Embryonic facial prominence (tissue), 1 donor: ENCODE measurements around the gene RNF8.
"Not testable (repeated sequence)": the region's sequence is repeated elsewhere in the genome, so short reads cannot be mapped to it uniquely, and the experiment has no call there.

Experiments
- DNase-seq: peaks from one replicate; pipeline ENCODE4 v3.0.0-alpha.2; 2016; ENCODE audit errors: extremely low spot score

Gene RNF8

GRCh38 chr6:37399131-37399530 is 45.3 kb downstream of the RNF8 start:
- no peak for DNase-seq

- DNase-seq, result no peak
Observed at GRCh38 chr6:37399795-37400490, 46.2 kb downstream of the RNF8 start.

GRCh38 chr6:37401658-37402057 is 47.9 kb downstream of the RNF8 start:
- not testable (repeated sequence) for DNase-seq

- no peak for DNase-seq
Observed at GRCh38 chr6:37406726-37407341, 53.1 kb downstream of the RNF8 start.

GRCh38 chr6:37407948-37408347 is 54.2 kb downstream of the RNF8 start:
- no peak for DNase-seq

- DNase-seq, result no peak
Observed at GRCh38 chr6:37409501-37409900, 55.7 kb downstream of the RNF8 start.

GRCh38 chr6:37417393-37417792 is 63.6 kb downstream of the RNF8 start:
- no peak for DNase-seq

- DNase-seq, result no peak
Observed at GRCh38 chr6:37418722-37419121, 64.9 kb downstream of the RNF8 start.

- DNase-seq, result no peak
Observed at GRCh38 chr6:37426058-37426944, 72.5 kb downstream of the RNF8 start.

GRCh38 chr6:37426945-37427510 is 73.2 kb downstream of the RNF8 start:
- no peak for DNase-seq

GRCh38 chr6:37429352-37429750 is 75.6 kb downstream of the RNF8 start:
- DNase-seq, result no peak

- no peak for DNase-seq
Observed at GRCh38 chr6:37432590-37432915, 78.8 kb downstream of the RNF8 start.

- DNase-seq, result peak; percentile 78
Observed at GRCh38 chr6:37432916-37433656, 79.3 kb downstream of the RNF8 start, which contains the start of gene CMTR1. Gene CMTR1, plus strand, starts transcription at chr6:37433221. Its CDS starts 2,409 bp downstream, at chr6:37435630.

- DNase-seq, result no peak
Observed at GRCh38 chr6:37433657-37434271, 80.0 kb downstream of the RNF8 start.

- no peak for DNase-seq
Observed at GRCh38 chr6:37435373-37435772, 81.6 kb downstream of the RNF8 start.

- DNase-seq, result no peak
Observed at GRCh38 chr6:37435816-37436215, 82.0 kb downstream of the RNF8 start.

- no peak for DNase-seq
Observed at GRCh38 chr6:37438930-37439329, 85.1 kb downstream of the RNF8 start.

- no peak for DNase-seq
Observed at GRCh38 chr6:37441651-37442050, 87.9 kb downstream of the RNF8 start.

- no peak for DNase-seq
Observed at GRCh38 chr6:37442416-37443215, 88.8 kb downstream of the RNF8 start.

GRCh38 chr6:37443216-37443542 is 89.4 kb downstream of the RNF8 start:
- DNase-seq, result not testable (repeated sequence)
